ENCODE data around the gene ATP7A. TPM values are rescaled to one million over a fixed set of nuclear protein-coding genes. Genes with fewer than 3 reads are reported as not detected.

The ATP7A gene
- total RNA-seq, 1 experiment from 2014 or later, result 6.3 TPM

GRCh38 chrX:77945910-77946545 is 35.5 kb downstream of the ATP7A start:
- ChIA-PET RAD21 (ENCODE audit: low non-redundant PET in 1 of 2, low total read pairs in 2 of 2, uncharacterized antibody in 2 of 2, unreplicated experiment in 2 of 2) (no interaction called here), POLR2A (no interaction called here), CTCF (no interaction called here)
- Histone ChIP-seq H3K27me3 (ENCODE audit: insufficient read depth, low read length) (no peaks in the 10 kb centered on the region), H3K79me2 (ENCODE audit: insufficient read depth, low read length) (no peaks in the 10 kb centered on the region), H3K27ac (ENCODE audit: low read depth, low read length) (no peak overlapping the region), H3K4me3 (replicated peaks in 1 of 2; ENCODE audit: low read depth in 1 of 2, low read length in 2 of 2) (no peak overlapping the region), H3K4me1 (ENCODE audit: control insufficient read depth in 1 of 2, insufficient read depth in 2 of 2, low read length in 2 of 2) (peaks cover 2 to 3% of the 10 kb centered on the region in 2 experiments; a peak in 2 of 4 replicates), H3K9me3 (ENCODE audit: control insufficient read depth in 1 of 2, insufficient read depth in 1 of 2, low read depth in 1 of 2, low read length in 2 of 2) (no peaks in the 10 kb centered on the region), H3K9ac (ENCODE audit: low read length) (no peak overlapping the region), H3K9me2 (ENCODE audit: insufficient read depth) (no peaks in the 10 kb centered on the region), H2AFZ (ENCODE audit: low read depth, low read length, poor library complexity, severe bottlenecking) (no peak overlapping the region), H3K36me3 (ENCODE audit: control insufficient read depth in 1 of 2, insufficient read depth in 2 of 2, low read length in 2 of 2) (no peaks in the 10 kb centered on the region), H4K20me1 (ENCODE audit: insufficient read depth) (no peaks in the 10 kb centered on the region), H3K4me2 (ENCODE audit: low read length) (no peak overlapping the region)
- DNase-seq (ENCODE audit: low read depth, low spot score) (no peak), ATAC-seq (no peak)
- no TSS peak for BruUV-seq (replicated peaks)
- intact Hi-C loops (cut with micrococcal nuclease), result no loop called here
- no peak for TF ChIP-seq CTCF (IDR thresholded peaks at IDR 0.05 in 2 of 3, conservative IDR thresholded peaks at IDR 0.05 in 1 of 3; ENCODE audit: borderline replicate concordance in 1 of 3, insufficient read depth in 1 of 3, low read depth in 2 of 3, low read length in 2 of 3)
- no peak for TF ChIP-seq JUND (IDR thresholded peaks at IDR 0.05)
- no peak for TF ChIP-seq SP1 (IDR thresholded peaks at IDR 0.05; ENCODE audit: low read depth)
- TF ChIP-seq EZH2phosphoT487 (IDR thresholded peaks at IDR 0.05; ENCODE audit: borderline replicate concordance), result no peak
- no peak for TF ChIP-seq SRF (IDR thresholded peaks at IDR 0.05; ENCODE audit: low read depth)
- TF ChIP-seq ELF1 (IDR thresholded peaks at IDR 0.05; ENCODE audit: borderline replicate concordance, low read depth), result no peak
- no peak for TF ChIP-seq RAD21 (IDR thresholded peaks at IDR 0.05; ENCODE audit: low read depth)

GRCh38 chrX:77946571-77946970 is 36.1 kb downstream of the ATP7A start:
- no peak overlapping the region for H3K4me2 ChIP-seq (ENCODE audit: low read length)
- H2AFZ ChIP-seq (ENCODE audit: low read depth, low read length, poor library complexity, severe bottlenecking), result no peak overlapping the region
- H3K36me3 ChIP-seq (ENCODE audit: control insufficient read depth in 1 of 2, insufficient read depth in 2 of 2, low read length in 2 of 2), result no peaks in the 10 kb centered on the region
- RAD21 ChIA-PET (ENCODE audit: low non-redundant PET in 1 of 2, low total read pairs in 2 of 2, uncharacterized antibody in 2 of 2, unreplicated experiment in 2 of 2), result no interaction called here
- no peaks in the 10 kb centered on the region for H3K79me2 ChIP-seq (ENCODE audit: insufficient read depth, low read length)
- TF ChIP-seq ZFX (IDR thresholded peaks at IDR 0.05) (no peak), CBX3 (IDR thresholded peaks at IDR 0.05; ENCODE audit: low read depth) (no peak), YY1 (IDR thresholded peaks at IDR 0.05; ENCODE audit: extremely low read depth, insufficient replicate concordance, low read depth, low read length) (no peak), ELF1 (IDR thresholded peaks at IDR 0.05; ENCODE audit: borderline replicate concordance, low read depth) (no peak), SP1 (IDR thresholded peaks at IDR 0.05; ENCODE audit: low read depth) (no peak), JUND (IDR thresholded peaks at IDR 0.05) (no peak), ATF3 (IDR thresholded peaks at IDR 0.05) (no peak), EZH2 (IDR thresholded peaks at IDR 0.05) (no peak), EZH2phosphoT487 (IDR thresholded peaks at IDR 0.05; ENCODE audit: borderline replicate concordance) (no peak), SRF (IDR thresholded peaks at IDR 0.05; ENCODE audit: low read depth) (no peak)
- intact Hi-C loops (cut with micrococcal nuclease), result no loop called here
- no peaks in the 10 kb centered on the region for H3K27me3 ChIP-seq (ENCODE audit: insufficient read depth, low read length)
- H3K27ac ChIP-seq (ENCODE audit: low read depth, low read length), result no peak overlapping the region
- no peak overlapping the region for H3K9ac ChIP-seq (ENCODE audit: low read length)
- ATAC-seq, result no peak
- no peaks in the 10 kb centered on the region for H4K20me1 ChIP-seq (ENCODE audit: insufficient read depth)
- POLR2A ChIA-PET, result no interaction called here
- no peak for DNase-seq (ENCODE audit: low read depth, low spot score)
- H3K9me2 ChIP-seq (ENCODE audit: insufficient read depth), result no peaks in the 10 kb centered on the region
- no peak overlapping the region for H3K4me3 ChIP-seq (replicated peaks in 1 of 2; ENCODE audit: low read depth in 1 of 2, low read length in 2 of 2)
- H3K4me1 ChIP-seq (ENCODE audit: control insufficient read depth in 1 of 2, insufficient read depth in 2 of 2, low read length in 2 of 2), result peaks cover 2 to 3% of the 10 kb centered on the region in 2 experiments; a peak in 2 of 4 replicates
- CTCF ChIA-PET, result no interaction called here
- no peaks in the 10 kb centered on the region for H3K9me3 ChIP-seq (ENCODE audit: control insufficient read depth in 1 of 2, insufficient read depth in 1 of 2, low read depth in 1 of 2, low read length in 2 of 2)
- no TSS peak for BruUV-seq (replicated peaks)
